Measurements from ENCODE around the gene CHN2. TPM values are rescaled to one million over a fixed set of nuclear protein-coding genes. Genes with fewer than 3 reads are reported as not detected.
"Not testable (repeated sequence)": the region's sequence is repeated elsewhere in the genome, so short reads cannot be mapped to it uniquely, and the experiment has no call there.

Gene CHN2
- total RNA-seq, 6 experiments from 2014 or later = not detected

DNA sequence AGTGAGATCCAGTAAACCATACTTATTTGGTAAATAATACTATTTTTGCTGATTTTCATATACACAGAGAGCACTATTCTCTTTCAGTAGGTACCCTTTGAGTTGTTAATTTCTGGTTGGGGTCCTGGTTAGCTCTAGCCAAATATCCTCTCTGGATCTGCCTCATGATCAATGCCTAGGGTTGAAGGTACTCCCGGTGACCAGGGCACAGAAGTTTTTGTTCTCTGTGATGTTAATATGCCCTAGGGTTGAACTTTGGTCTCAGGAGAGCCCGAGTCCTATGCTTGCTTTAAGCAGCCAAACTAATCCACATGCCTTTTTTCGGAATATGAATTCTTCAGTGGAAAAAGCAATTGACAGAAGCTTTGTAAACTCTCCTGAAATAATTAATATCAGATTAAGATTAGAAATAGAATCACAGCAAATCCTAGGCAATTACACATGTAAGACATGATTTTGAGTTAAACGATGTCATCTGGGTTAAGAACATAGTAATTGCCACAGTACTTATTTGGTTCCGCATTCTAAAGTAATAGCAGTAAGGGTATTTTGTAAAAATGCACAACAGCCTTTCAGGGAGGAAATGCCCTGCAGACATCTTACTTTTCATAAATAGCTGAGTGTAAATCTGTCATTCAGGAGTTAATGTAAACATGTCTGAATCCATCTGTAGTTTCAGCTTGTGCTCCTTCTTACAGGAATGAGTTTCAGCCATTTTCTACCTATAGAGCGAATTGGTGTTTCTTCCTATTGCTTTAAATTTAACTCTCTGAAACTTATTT is 10.1 kb downstream of the CHN2 start:
- Mint-ChIP-seq H3K27me3 (ENCODE audit: insufficient read depth) (peaks cover 6% of the 10 kb centered on the region), H3K36me3 (ENCODE audit: low read depth) (no peaks in the 10 kb centered on the region), H3K4me1 (ENCODE audit: low read depth) (no peaks in the 10 kb centered on the region), H3K9me3 (no peaks in the 10 kb centered on the region; the same call in 1 of the 2 replicates), H3K4me3 (no peak overlapping the region), H3K27ac (no peak overlapping the region)
- TF ChIP-seq, protein P1, sequence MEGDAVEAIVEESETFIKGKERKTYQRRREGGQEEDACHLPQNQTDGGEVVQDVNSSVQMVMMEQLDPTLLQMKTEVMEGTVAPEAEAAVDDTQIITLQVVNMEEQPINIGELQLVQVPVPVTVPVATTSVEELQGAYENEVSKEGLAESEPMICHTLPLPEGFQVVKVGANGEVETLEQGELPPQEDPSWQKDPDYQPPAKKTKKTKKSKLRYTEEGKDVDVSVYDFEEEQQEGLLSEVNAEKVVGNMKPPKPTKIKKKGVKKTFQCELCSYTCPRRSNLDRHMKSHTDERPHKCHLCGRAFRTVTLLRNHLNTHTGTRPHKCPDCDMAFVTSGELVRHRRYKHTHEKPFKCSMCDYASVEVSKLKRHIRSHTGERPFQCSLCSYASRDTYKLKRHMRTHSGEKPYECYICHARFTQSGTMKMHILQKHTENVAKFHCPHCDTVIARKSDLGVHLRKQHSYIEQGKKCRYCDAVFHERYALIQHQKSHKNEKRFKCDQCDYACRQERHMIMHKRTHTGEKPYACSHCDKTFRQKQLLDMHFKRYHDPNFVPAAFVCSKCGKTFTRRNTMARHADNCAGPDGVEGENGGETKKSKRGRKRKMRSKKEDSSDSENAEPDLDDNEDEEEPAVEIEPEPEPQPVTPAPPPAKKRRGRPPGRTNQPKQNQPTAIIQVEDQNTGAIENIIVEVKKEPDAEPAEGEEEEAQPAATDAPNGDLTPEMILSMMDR (IDR thresholded peaks at IDR 0.05) = no peak
- no peak for DNase-seq

DNA sequence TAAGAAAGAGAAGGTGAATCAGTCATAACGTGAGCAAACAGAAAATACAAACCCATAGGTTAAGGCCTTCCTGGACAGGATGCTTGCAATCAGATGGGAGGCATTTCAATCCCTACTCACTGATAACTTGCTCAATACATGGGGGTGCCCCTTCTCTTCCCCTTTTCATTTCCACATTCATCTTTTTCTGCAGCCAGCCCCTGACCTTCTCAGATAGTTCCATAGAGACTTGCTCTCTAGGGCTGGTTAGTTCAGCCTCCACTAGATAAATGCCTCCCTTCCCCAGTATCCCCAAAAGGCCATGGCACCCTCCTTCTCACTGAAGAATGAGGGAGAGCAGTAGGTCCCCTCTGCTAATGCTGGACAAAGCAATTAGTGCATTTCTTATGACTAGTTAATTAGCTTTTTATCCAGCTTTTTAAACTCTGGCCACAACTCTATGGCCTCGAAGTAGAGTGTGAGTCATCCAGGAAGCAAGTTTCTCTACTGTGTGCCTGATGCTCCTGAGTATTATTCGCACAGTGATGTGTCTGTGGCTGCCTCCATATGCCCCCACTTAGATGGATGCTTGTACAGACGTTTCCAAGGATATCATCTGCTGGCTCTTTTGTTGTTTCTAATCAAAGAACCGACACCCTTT is 12.7 kb downstream of the CHN2 start:
- H3K27me3 Mint-ChIP-seq (ENCODE audit: insufficient read depth) = peaks cover 3% of the 10 kb centered on the region
- no peaks in the 10 kb centered on the region; the same call in 1 of the 2 replicates for H3K9me3 Mint-ChIP-seq
- TF ChIP-seq, protein P1 (IDR thresholded peaks at IDR 0.05) = no peak
- H3K4me1 Mint-ChIP-seq (ENCODE audit: low read depth) = no peaks in the 10 kb centered on the region
- H3K27ac Mint-ChIP-seq = no peak overlapping the region
- no peak for DNase-seq
- no peaks in the 10 kb centered on the region for H3K36me3 Mint-ChIP-seq (ENCODE audit: low read depth)
- no peak overlapping the region for H3K4me3 Mint-ChIP-seq

DNA sequence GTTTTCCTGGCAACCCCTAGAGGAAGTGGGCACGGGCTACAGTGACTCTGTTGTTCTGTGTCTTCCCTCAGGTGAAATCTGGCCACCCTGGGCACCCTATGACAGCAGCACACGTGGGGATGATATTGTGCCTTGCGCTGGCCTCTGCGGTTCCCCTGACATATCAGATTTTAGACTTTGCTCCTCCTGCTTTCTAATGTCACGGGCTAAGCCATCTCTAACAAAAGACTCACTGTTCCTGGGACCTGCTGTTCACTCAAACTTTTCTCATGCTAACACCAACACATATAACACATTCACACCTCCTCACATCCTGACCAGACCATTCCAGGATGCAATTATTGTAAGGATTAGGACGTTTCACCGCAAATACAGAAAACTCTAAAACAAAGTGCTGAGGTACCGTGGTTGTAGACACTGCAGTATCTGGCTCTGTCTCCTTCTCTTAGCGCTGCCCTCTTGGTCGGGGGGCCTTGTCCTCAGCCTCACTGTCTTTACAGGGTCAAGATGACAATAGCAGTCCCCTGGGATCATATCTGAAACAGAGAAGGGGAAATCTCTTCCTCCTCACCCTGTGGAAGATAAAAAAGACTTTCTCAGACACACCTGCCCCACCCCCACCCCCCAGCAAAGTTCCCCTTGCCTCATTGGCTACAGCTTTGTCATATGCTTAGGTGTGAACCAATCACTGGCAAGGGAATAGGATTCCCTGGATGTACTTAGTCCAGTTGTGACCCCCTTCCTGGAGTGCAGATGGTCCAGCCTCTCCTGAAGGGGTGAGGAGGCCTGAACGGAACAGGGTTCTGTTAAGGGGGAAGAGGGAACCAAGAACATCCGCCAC is 14.1 kb downstream of the CHN2 start:
- Mint-ChIP-seq H3K4me3 (no peak overlapping the region), H3K27ac (no peak overlapping the region)
- TF ChIP-seq, protein P1 (IDR thresholded peaks at IDR 0.05) = no peak

DNA sequence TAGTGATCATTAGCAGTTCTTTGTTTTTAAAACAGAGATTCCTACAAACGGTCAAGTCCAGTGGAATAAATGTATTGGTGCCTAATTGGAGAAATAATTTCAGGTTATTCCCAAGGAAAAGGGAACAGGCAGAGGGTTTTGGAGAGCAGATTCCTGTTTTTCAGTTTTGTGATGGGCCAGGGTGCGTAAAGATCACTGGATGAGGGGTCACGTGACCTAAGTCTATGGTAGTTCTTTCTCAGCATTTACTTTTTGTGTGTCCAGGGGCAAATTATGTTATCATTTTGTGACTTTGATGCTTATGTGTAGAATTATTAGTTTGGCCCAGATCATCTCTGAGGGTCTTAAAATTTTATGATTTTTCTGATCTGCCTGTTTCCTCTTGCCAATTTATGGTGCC is 15.2 kb downstream of the CHN2 start:
- no peak overlapping the region for H3K4me3 Mint-ChIP-seq
- H3K36me3 Mint-ChIP-seq (ENCODE audit: low read depth) = no peaks in the 10 kb centered on the region
- H3K27me3 Mint-ChIP-seq (ENCODE audit: insufficient read depth) = peaks cover 3% of the 10 kb centered on the region
- no peak overlapping the region for H3K27ac Mint-ChIP-seq
- TF ChIP-seq, protein P1 (IDR thresholded peaks at IDR 0.05) = no peak
- no peaks in the 10 kb centered on the region for H3K4me1 Mint-ChIP-seq (ENCODE audit: low read depth)
- DNase-seq = no peak
- no peaks in the 10 kb centered on the region; the same call in 1 of the 2 replicates for H3K9me3 Mint-ChIP-seq

More for the DNA sequence above, 14.1 kb downstream of the CHN2 start:
- Mint-ChIP-seq H3K9me3 (no peaks in the 10 kb centered on the region; the same call in 1 of the 2 replicates), H3K27me3 (ENCODE audit: insufficient read depth) (peaks cover 3% of the 10 kb centered on the region), H3K36me3 (ENCODE audit: low read depth) (no peaks in the 10 kb centered on the region), H3K4me1 (ENCODE audit: low read depth) (no peaks in the 10 kb centered on the region)
- no peak for DNase-seq

DNA sequence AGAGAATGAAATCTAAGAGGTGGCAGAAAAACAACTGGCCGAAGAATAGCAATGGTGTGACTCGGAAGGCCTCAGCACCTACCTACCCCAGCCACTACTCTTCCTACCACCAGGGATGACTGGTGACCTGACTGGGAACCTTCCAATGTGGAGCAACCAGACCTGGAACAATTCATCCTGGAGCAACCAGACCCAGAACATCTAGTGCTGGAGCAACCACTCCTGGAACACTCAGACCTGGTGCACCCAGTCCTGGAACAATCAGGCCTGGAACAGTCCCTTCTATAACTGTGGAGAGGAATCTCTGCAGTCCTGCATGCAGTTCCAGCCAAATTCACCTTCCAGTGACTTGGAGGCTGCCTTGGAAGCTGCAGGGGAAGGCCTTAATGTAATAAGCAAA is 18.2 kb downstream of the CHN2 start:
- not testable (repeated sequence) for H3K27ac Mint-ChIP-seq; H3K9me3 Mint-ChIP-seq; DNase-seq; H3K36me3 Mint-ChIP-seq (ENCODE audit: low read depth); H3K27me3 Mint-ChIP-seq (ENCODE audit: insufficient read depth); H3K4me3 Mint-ChIP-seq; H3K4me1 Mint-ChIP-seq (ENCODE audit: low read depth)

All from HFFc6 (cell line).